ENCODE results near the gene COA7.
"Not testable (repeated sequence)": the region's sequence is repeated elsewhere in the genome, so short reads cannot be mapped to it uniquely, and the experiment has no call there.

COA7 gene

DNA sequence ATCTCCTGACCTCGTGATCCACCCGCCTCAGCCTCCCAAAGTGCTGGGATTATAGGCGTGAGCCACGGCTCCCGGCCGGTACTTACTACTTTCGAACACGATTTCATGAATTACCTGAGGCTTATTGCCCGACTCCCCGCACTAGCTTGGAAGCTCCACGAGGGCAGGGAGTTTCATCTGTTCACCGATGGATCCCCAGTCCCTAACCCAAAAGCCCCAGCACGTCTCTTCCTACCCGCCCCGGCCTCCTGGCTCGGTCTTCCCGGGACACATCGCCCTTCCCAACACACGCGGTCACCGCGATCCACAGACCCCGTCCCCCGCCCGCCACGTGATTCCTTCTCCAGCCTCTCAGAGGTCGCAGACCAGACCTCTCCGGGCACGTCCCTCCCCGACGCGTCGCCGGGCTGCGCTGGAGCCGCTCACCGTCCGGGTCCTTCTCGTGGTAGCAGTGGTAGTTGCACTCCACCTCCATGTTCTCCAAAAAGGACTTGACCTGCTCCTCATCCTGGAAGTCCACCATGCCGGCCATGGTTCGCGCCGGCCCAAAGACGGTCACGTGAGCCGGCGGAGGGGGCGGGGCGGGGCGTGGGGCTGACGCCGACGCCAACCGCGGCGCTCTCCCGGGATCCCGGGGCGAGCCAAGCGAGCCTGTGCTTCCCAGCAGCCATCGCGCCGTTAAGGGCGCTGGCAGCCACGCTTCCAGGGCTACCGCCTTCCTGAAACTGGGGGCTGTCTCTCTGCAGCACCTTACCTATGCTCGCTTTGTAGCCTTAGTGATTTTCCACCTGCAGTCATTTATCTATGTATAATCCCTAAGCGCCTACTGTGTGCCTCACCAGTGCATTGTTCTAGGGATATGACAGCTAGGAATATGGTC lies at the start of gene COA7:
COA7 (minus strand) TSS at position 553 of the 880 bp plus-strand sequence; CDS start at position 532, 21 bp downstream.
- peak in 1 of 2 donors; percentile 38 for DNase-seq (ENCODE audit: extremely low read depth in 1 of 2, low read depth in 1 of 2)

GRCh38 chr1:52747450-52747849 lies 49.3 kb upstream of the COA7 start:
- no peak for DNase-seq (ENCODE audit: extremely low read depth in 1 of 2, low read depth in 1 of 2)

DNA sequence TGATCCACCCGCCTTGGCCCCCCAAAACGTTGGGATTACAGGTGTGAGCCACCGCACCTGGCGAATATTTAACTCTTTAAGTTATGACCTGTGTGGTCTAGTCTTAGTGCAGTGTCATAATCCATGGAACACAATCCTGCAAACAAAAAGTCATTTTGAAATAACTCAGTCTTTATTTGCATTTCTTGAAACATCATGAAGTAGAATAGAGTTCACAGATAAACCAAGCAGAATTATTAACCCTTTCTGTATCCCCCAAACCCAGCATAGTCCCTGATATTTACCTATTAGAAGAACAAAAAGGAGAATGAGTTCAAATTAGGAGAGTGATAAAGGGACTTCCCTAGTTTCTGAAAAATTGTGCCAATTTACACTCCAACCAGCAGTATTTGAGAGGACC lies 48.0 kb upstream of the COA7 start:
- DNase-seq (ENCODE audit: extremely low read depth in 1 of 2, low read depth in 1 of 2) = no peak

- no peak for DNase-seq (ENCODE audit: extremely low read depth in 1 of 2, low read depth in 1 of 2)
Measured at GRCh38 chr1:52741259-52741658, 43.1 kb upstream of the COA7 start.

DNA sequence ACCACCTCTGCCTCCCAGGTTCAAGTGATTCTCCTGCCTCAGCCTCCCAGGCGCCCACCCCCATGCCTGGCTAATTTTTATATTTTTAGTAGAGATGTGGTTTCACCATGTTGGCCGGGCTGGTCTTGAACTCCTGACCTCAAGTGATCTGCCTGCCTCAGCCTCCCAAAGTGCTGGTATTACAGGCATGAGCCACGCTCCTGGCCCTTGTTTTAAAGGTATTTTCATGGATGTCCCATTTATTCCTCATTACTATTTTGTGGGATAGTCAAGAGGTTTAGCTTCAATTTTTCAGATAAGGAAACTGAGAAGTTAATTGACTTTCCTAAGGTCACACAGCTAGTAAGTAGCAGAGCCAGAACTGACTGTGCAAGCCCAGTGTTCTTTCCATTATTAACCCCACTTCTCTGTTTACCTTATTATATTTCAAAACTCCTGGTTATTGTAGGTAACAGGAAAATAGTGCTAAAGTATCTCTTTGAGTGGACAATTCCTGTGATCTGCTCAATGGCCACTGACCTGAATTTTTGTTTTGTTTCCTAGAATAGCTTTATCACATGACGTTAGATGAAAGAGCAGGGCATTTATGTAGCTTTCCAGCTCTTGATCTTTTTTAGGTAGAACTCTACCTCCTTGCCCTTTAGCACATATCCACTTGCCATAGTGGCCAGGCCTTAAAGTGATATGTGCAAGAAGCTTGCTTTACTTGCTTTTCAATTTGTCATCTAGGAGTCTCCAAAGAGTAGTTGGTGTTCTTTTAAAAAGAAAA lies 41.7 kb upstream of the COA7 start:
- no peak for DNase-seq (ENCODE audit: extremely low read depth in 1 of 2, low read depth in 1 of 2)

- no peak for DNase-seq (ENCODE audit: extremely low read depth in 1 of 2, low read depth in 1 of 2)
Measured at GRCh38 chr1:52738893-52739292, 40.7 kb upstream of the COA7 start.

GRCh38 chr1:52738148-52738547 lies 40.0 kb upstream of the COA7 start:
- DNase-seq (ENCODE audit: extremely low read depth in 1 of 2, low read depth in 1 of 2) = no peak

GRCh38 chr1:52735371-52735770 lies 37.2 kb upstream of the COA7 start:
- not testable (repeated sequence) for DNase-seq (ENCODE audit: extremely low read depth in 1 of 2, low read depth in 1 of 2)

- no peak for DNase-seq (ENCODE audit: extremely low read depth in 1 of 2, low read depth in 1 of 2)
Measured at GRCh38 chr1:52733368-52733767, 35.2 kb upstream of the COA7 start.

DNA sequence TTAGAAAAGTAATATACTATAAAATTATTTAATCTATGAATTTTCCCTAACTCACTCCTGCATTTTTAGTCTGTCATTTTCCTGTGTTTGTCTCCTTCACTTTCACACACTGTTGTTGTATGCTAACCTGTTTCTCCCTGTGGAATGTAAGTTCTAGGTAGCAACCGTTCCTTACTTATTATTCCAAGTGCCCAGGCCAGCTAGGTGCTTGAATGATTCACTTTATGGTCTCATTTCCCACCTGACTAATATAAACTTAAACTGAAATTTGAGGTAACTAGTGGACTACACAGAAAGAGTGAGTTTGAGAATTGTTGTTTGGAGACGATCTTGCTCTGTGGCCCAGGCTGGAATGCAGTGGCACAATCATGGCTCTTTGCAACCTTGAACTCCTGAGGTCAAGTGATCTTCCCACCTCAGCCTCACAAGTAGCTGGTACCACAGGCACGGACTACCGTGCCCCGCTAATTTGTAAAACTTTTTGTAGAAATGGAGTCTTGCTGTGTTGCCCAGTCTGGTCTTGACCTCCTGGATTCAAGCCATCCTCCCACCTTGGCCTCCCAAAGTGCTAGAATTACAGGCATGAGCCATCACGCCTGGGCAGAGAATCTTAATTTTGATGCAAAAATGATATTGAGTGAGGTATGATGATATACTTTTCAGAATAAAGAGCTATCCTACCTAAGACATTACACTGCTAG lies 30.0 kb upstream of the COA7 start:
- DNase-seq (ENCODE audit: extremely low read depth in 1 of 2, low read depth in 1 of 2) = no peak

DNA sequence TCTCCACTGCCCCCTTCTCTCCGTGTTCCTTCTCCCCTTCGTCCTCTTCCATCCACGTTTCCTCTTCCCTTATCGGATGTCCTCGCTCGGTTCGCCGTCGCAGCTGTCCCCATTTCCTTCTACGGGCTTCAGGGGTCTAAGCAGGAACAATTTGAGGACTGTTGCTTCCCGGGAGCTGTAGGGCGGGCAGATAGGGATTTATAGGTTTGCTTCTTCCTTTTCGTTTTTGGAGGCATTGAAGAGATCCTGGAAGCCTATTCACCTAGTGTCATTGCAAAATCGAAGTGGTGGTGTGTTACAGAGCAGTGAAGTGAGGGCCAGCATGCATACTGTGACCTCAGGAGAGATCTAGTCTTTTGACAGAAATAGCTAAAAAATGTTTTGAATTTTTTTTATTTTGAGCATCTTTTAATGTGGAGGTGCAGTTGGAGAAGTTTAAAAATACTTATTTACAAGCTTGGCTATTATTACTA lies 29.0 kb upstream of the COA7 start:
- no peak for DNase-seq (ENCODE audit: extremely low read depth in 1 of 2, low read depth in 1 of 2)

DNA sequence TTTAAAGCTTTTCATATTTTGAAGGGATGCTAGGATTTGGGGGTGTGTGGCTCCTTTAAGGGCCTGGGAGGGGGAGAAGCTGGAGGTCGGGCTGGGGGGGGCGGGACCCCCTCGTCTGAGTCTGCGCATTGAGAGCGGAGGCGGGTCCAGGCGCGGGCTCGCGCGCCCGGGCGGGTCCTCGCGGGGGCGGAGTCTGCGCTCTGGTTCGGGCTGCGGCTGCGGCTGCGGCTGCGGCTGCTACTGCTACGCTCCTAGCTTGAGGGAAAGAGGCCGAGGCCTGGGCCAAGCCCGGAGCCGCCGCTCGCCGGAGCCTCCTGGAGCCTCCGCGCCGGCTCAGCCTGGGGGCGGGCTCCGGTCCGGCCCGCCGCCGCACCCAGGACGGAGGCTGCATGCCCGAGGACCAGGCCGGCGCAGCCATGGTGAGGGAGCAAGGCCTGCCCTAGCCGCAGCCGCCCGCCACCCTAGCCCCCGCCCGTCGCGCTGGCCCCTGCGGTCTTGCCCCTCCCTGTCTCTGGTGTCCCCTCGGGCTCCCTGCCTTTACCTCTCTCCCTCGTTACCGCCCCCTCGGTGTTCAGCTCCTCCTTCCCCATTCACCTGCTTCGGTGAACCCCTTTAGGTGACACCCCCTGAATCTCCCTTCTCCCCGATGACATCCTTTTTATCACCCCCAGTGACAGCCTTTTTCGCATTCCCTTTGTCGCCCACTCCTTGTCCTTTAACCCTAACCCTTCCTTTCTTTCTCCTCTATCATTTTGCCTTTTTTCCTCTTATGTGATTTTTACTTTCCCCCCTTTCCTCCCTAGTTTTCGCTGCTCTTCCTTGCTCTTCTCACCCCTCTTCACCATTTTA lies 28.3 kb upstream of the COA7 start, which contains the start of gene ZYG11B:
ZYG11B (plus strand) TSS at position 189 of the 849 bp plus-strand sequence; CDS start at position 390, 201 bp downstream.
- peak; percentile 73 to 81 for DNase-seq (ENCODE audit: extremely low read depth in 1 of 2, low read depth in 1 of 2)

DNA sequence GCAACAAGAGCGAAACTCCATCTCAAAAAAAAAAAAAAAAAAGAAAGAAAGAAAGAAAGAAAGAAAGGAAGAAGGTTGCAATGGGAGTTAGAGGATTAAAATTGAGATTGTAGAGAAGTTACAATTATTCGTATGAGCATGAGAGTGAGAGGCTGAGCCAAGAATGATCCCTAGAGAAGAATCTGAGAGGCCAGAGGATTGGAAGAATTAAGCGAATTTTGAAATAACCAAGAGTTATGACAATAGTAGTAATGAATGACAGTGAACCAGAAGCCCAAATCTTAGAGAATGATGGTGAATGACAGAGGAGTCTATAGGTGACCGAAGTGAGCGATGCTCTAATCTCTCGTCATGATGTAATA lies 27.7 kb upstream of the COA7 start:
- no peak for DNase-seq (ENCODE audit: extremely low read depth in 1 of 2, low read depth in 1 of 2)

- no peak for DNase-seq (ENCODE audit: extremely low read depth in 1 of 2, low read depth in 1 of 2)
Measured at GRCh38 chr1:52723260-52723659, 25.1 kb upstream of the COA7 start.

GRCh38 chr1:52715296-52715695 lies 17.1 kb upstream of the COA7 start:
- not testable (repeated sequence) for DNase-seq (ENCODE audit: extremely low read depth in 1 of 2, low read depth in 1 of 2)

DNA sequence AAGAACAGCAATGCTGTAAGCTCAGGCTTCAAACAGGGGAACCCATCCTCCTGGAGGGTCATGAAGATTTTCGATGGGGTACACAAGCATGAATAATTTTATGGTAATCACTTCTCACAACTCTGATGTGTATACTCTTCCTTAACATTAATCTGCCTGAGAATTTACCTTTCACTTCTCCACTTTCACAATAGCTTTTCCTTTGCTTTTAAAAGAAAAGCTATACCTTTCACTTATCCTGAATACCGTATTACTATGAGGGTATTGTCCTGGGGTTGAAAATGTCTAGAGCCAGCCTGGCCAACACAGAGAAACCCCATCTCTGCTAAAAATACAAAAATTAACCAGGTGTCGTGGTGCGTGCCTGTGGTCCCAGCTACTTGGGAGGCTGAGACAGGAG lies 15.4 kb upstream of the COA7 start:
- DNase-seq (ENCODE audit: extremely low read depth in 1 of 2, low read depth in 1 of 2) = no peak

DNA sequence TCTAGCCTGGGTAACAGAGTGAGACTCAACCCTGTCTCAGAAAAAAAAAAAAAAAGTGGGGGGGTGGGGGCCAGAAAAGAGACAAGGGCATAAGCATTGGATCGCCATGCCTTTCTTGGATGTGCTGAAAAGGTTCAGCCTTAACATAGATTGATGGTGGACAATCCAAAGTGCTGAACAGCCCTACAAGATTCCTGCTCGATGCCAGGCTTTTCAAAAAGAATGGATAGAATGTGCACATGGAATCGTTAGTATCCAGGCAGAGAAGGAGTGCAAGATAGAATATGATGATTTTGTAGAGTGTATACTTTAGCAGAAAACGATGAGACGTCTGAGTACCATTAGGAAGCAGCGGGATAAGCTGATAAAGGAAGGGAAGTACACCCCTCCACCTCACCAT lies 10.9 kb upstream of the COA7 start:
- no peak for DNase-seq (ENCODE audit: extremely low read depth in 1 of 2, low read depth in 1 of 2)

DNA sequence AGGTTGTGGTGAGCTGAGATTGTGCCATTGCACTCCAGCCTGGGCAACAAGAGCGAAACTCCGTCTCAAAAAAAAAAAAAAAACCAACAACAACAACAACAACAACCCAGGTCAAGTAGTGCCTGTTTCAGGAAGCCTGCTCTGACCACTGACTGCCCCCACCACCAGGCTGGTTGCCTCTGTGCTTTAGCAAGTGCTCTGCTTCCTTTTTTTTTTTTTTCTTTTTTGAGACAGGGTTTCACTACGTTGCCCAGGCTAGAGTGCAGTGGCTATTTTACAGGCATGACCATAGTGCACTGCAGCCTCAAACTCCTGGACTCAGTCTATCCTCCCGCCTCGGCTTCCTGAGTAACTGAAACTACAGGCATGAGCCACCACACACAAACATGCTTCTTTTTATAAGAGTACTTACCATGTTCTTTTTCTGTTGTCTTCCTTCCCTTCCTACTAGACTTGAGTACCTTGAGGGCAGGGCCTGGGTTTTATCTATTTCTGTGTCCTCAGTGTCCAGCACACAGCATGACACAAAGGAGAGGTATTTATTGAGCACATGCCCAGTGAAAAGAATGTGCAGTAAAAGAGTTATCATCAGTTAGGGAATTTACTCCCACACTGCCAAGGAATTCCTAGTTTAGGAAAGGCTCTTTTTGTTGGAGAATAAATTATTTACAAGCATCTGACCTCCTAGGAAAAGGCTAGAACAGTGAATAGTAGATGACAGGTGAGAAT lies 9.9 kb upstream of the COA7 start:
- no peak for DNase-seq (ENCODE audit: extremely low read depth in 1 of 2, low read depth in 1 of 2)

Measured in activated CD8-positive, alpha-beta memory T cell treated with anti-CD3 and anti-CD28 coated beads for 1 hour (primary cell).